HFFc6 (cell line): ENCODE measurements around the gene MYO3B. TPM values are rescaled to one million over a fixed set of nuclear protein-coding genes. Genes with fewer than 3 reads are reported as not detected.

ENCODE experiments used
- DNase-seq: peaks from one replicate; pipeline ENCODE4 v3.0.0-alpha.2; 2018
- H3K27ac Mint-ChIP-seq: 2 replicates; pipeline ENCODE4 v1.8.0; 2020; ENCODE audit warnings: mild to moderate bottlenecking, mixed read lengths
- H3K27me3 Mint-ChIP-seq: 2 replicates; pipeline ENCODE4 v1.8.0; 2021; ENCODE audit warnings: mild to moderate bottlenecking, moderate library complexity, mixed read lengths; ENCODE audit not compliant: insufficient read depth
- H3K36me3 Mint-ChIP-seq: 2 replicates; pipeline ENCODE4 v1.8.0; 2021; ENCODE audit warnings: low read depth, mixed read lengths
- H3K4me1 Mint-ChIP-seq: 2 replicates; pipeline ENCODE4 v1.8.0; 2020; ENCODE audit warnings: low read depth, mixed read lengths
- H3K4me3 Mint-ChIP-seq: 2 replicates; pipeline ENCODE4 v1.8.0; 2020; ENCODE audit warnings: mild to moderate bottlenecking, moderate library complexity, mixed read lengths
- H3K9me3 Mint-ChIP-seq: 2 replicates; pipeline ENCODE4 v1.8.0; 2020; ENCODE audit warnings: mild to moderate bottlenecking, mixed read lengths
- total RNA-seq, 6 experiments: library from RNA; stranded (reverse); fragmentation: NEBNext Ultra II Directional; extraction: Animal tissue kit (Norgen Biotek cat#: 25700); gene quantifications; 2 replicates in 1 of 6; 3 replicates in 5 of 6; pipeline ENCODE4 v1.2.3, GENCODE V29; 2021
- TF ChIP-seq, protein P1 (sequence below): fragments of 200-600 bp; sonication (generic); IDR thresholded peaks from 2 replicates; pipeline ENCODE4 v1.5.0; 2021; ENCODE audit warnings: antibody characterized with exemption, mild to moderate bottlenecking

The MYO3B gene
- total RNA-seq, 6 experiments from 2014 or later = not detected

- Mint-ChIP-seq H3K27ac (no peak overlapping the region), H3K9me3 (no peaks in the 10 kb centered on the region), H3K36me3 (no peaks in the 10 kb centered on the region), H3K4me1 (peaks cover 10% of the 10 kb centered on the region; the same call in 1 of the 2 replicates), H3K4me3 (no peak overlapping the region), H3K27me3 (peaks cover 4% of the 10 kb centered on the region; the same call in 1 of the 2 replicates)
- peak; percentile 49 for DNase-seq
- TF ChIP-seq, protein P1, sequence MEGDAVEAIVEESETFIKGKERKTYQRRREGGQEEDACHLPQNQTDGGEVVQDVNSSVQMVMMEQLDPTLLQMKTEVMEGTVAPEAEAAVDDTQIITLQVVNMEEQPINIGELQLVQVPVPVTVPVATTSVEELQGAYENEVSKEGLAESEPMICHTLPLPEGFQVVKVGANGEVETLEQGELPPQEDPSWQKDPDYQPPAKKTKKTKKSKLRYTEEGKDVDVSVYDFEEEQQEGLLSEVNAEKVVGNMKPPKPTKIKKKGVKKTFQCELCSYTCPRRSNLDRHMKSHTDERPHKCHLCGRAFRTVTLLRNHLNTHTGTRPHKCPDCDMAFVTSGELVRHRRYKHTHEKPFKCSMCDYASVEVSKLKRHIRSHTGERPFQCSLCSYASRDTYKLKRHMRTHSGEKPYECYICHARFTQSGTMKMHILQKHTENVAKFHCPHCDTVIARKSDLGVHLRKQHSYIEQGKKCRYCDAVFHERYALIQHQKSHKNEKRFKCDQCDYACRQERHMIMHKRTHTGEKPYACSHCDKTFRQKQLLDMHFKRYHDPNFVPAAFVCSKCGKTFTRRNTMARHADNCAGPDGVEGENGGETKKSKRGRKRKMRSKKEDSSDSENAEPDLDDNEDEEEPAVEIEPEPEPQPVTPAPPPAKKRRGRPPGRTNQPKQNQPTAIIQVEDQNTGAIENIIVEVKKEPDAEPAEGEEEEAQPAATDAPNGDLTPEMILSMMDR = peak; percentile 81
These were observed 183.4 kb downstream of the MYO3B start for GRCh38 chr2:170361090-170361936.

DNA sequence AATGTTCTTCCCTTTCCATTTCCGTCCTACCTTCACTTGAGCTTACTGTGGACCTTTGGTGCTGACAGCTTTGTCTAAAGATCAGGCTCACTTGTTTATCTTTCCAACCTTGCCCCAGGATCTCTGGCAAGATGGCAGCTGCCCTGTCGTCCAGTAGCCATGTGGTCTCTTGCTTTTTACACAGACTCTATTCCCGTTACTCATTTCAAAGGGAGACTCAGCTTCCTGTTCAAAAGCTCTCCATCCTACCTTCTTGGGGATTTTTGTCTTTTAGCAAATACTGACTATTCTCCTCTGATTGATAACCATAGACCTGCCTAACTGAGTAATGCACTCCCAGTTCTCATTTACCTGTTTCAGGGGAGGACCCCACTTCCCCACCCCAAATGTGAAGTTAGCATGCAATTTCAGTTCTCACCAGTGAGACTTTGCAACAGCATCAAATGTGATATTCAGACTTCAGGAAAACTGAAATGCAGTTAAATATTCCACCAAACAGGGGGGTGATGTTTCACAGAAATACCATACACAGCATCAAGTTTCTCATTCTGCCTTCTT, 184.4 kb downstream of the MYO3B start:
- Mint-ChIP-seq H3K27ac (no peak overlapping the region), H3K36me3 (no peaks in the 10 kb centered on the region), H3K27me3 (peaks cover 4% of the 10 kb centered on the region; the same call in 1 of the 2 replicates), H3K4me1 (peaks cover 10% of the 10 kb centered on the region; the same call in 1 of the 2 replicates), H3K9me3 (no peaks in the 10 kb centered on the region), H3K4me3 (no peak overlapping the region)
- TF ChIP-seq, protein P1 = no peak
- no peak for DNase-seq

- peak; percentile 28 for DNase-seq
- no peak overlapping the region for H3K4me3 Mint-ChIP-seq
- TF ChIP-seq, protein P1 = no peak; the same call in 1 of the 2 replicates
- H3K4me1 Mint-ChIP-seq = peaks cover 10% of the 10 kb centered on the region; the same call in 1 of the 2 replicates
- peaks cover 4% of the 10 kb centered on the region; the same call in 1 of the 2 replicates for H3K27me3 Mint-ChIP-seq
- H3K9me3 Mint-ChIP-seq = no peaks in the 10 kb centered on the region
- no peak overlapping the region for H3K27ac Mint-ChIP-seq
- no peaks in the 10 kb centered on the region for H3K36me3 Mint-ChIP-seq
These were observed 185.1 kb downstream of the MYO3B start for GRCh38 chr2:170362871-170363631.

DNA sequence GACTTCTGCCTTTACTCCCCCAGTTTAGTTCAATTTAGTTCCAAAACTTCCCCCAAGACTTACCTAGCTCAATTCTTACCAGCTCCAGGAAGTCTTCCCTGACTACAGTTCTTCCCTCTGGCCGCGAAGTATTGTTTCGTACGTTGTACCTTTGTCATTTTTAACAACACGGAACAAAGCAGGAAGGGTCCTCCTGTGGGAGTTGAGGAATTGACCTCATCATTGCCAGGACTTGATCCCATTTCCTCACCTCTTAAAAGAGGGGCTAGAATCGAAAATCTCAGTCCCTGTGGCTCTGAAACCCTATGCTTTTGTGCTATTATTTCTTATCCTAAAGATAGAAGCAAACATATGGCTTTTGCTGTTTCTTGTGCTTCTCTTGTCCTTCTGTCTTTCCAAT, 187.1 kb downstream of the MYO3B start:
- no peak overlapping the region for H3K27ac Mint-ChIP-seq

GRCh38 chr2:170365686-170366085, 187.7 kb downstream of the MYO3B start:
- TF ChIP-seq, protein P1 = no peak
- H3K27ac Mint-ChIP-seq = no peak overlapping the region

More for the DNA sequence above, 187.1 kb downstream of the MYO3B start:
- Mint-ChIP-seq H3K27me3 (peaks cover 4% of the 10 kb centered on the region; the same call in 1 of the 2 replicates), H3K9me3 (no peaks in the 10 kb centered on the region), H3K4me3 (no peak overlapping the region), H3K36me3 (no peaks in the 10 kb centered on the region), H3K4me1 (peaks cover 10% of the 10 kb centered on the region; the same call in 1 of the 2 replicates)
- no peak for DNase-seq
- TF ChIP-seq, protein P1 = no peak

More at GRCh38 chr2:170365686-170366085, 187.7 kb downstream of the MYO3B start:
- no peak overlapping the region for H3K4me3 Mint-ChIP-seq
- no peak for DNase-seq
- peaks cover 6% of the 10 kb centered on the region; the same call in 1 of the 2 replicates for H3K27me3 Mint-ChIP-seq
- no peaks in the 10 kb centered on the region for H3K9me3 Mint-ChIP-seq
- peaks cover 10% of the 10 kb centered on the region; the same call in 1 of the 2 replicates for H3K4me1 Mint-ChIP-seq
- no peaks in the 10 kb centered on the region for H3K36me3 Mint-ChIP-seq
